ENCODE results near the gene BPI. TPM values are rescaled to one million over a fixed set of nuclear protein-coding genes. Genes with fewer than 3 reads are reported as not detected.

BPI gene
- total and polyA plus RNA-seq, 2 experiments from 2014 or later = 0.10 TPM; not detected in 1

- WGBS, 2 experiments (ENCODE audit: low coverage in 1 of 2, low lambda C conversion rate in 2 of 2, missing lambda C conversion rate in 2 of 2) = 87 to 95% methylated on average over 6 of the region's 6 CpGs
Observed at GRCh38 chr20:38299963-38300362, 4.0 kb upstream of the BPI start.

GRCh38 chr20:38300438-38300837 is 3.5 kb upstream of the BPI start:
- whole genome bisulfite sequencing, 2 experiments (ENCODE audit: low coverage in 1 of 2, low lambda C conversion rate in 2 of 2, missing lambda C conversion rate in 2 of 2) = 96 to 97% methylated on average over 4 of the region's 4 CpGs
- no peaks in the 10 kb centered on the region for H4K20me1 ChIP-seq (ENCODE audit: insufficient read depth)
- no peak overlapping the region for H3K9ac ChIP-seq
- in situ Hi-C loops (cut with MboI) = no loop called here
- H3K4me2 ChIP-seq (ENCODE audit: unreplicated experiment) = no peak overlapping the region
- H2AFZ ChIP-seq = no peak overlapping the region
- no peak for DNase-seq
- H3K27me3 ChIP-seq (replicated peaks; ENCODE audit: insufficient read depth) = no peaks in the 10 kb centered on the region
- no peaks in the 10 kb centered on the region for H3K9me3 ChIP-seq (ENCODE audit: low read depth)
- no peak overlapping the region for H3K4me3 ChIP-seq
- no peaks in the 10 kb centered on the region for H3K9me2 ChIP-seq (ENCODE audit: insufficient read depth)
- no peak for TF ChIP-seq EZH2 (IDR thresholded peaks at IDR 0.05; ENCODE audit: insufficient read depth, poor library complexity, severe bottlenecking)
- no peak overlapping the region for H3K27ac ChIP-seq
- H3K36me3 ChIP-seq (ENCODE audit: low read depth) = no peaks in the 10 kb centered on the region
- no peaks in the 10 kb centered on the region for H3F3A ChIP-seq (ENCODE audit: insufficient read depth)
- no peaks in the 10 kb centered on the region for H3K79me2 ChIP-seq (ENCODE audit: insufficient read depth)
- peaks cover 9% of the 10 kb centered on the region for H3K4me1 ChIP-seq (ENCODE audit: insufficient read depth)

More at GRCh38 chr20:38299963-38300362, 4.0 kb upstream of the BPI start:
- Histone ChIP-seq H3K4me3 (no peak overlapping the region), H2AFZ (no peak overlapping the region), H3K36me3 (ENCODE audit: low read depth) (no peaks in the 10 kb centered on the region), H3K27ac (no peak overlapping the region), H3F3A (ENCODE audit: insufficient read depth) (no peaks in the 10 kb centered on the region), H3K27me3 (replicated peaks; ENCODE audit: insufficient read depth) (no peaks in the 10 kb centered on the region), H3K79me2 (ENCODE audit: insufficient read depth) (no peaks in the 10 kb centered on the region), H3K9me2 (ENCODE audit: insufficient read depth) (no peaks in the 10 kb centered on the region), H3K4me2 (ENCODE audit: unreplicated experiment) (no peak overlapping the region), H3K9ac (no peak overlapping the region), H4K20me1 (ENCODE audit: insufficient read depth) (no peaks in the 10 kb centered on the region), H3K9me3 (ENCODE audit: low read depth) (no peaks in the 10 kb centered on the region), H3K4me1 (ENCODE audit: insufficient read depth) (peaks cover 9% of the 10 kb centered on the region)
- no peak for DNase-seq
- in situ Hi-C loops (cut with MboI) = no loop called here
- TF ChIP-seq EZH2 (IDR thresholded peaks at IDR 0.05; ENCODE audit: insufficient read depth, poor library complexity, severe bottlenecking) = no peak
- TF ChIP-seq EZH2phosphoT487 (IDR thresholded peaks at IDR 0.05; ENCODE audit: insufficient read depth, low read depth) = no peak

GRCh38 chr20:38301309-38301708 is 2.6 kb upstream of the BPI start:
- no peaks in the 10 kb centered on the region for H3K9me2 ChIP-seq (ENCODE audit: insufficient read depth)
- no peaks in the 10 kb centered on the region for H4K20me1 ChIP-seq (ENCODE audit: insufficient read depth)
- in situ Hi-C loops (cut with MboI) = no loop called here
- 86 to 89% methylated on average over 3 of the region's 3 CpGs for whole genome bisulfite sequencing, 2 experiments (ENCODE audit: low coverage in 1 of 2, low lambda C conversion rate in 2 of 2, missing lambda C conversion rate in 2 of 2)
- no peak overlapping the region for H3K27ac ChIP-seq
- H2AFZ ChIP-seq = no peak overlapping the region
- H3K79me2 ChIP-seq (ENCODE audit: insufficient read depth) = no peaks in the 10 kb centered on the region
- no peak overlapping the region for H3K9ac ChIP-seq
- DNase-seq = no peak
- no peaks in the 10 kb centered on the region for H3F3A ChIP-seq (ENCODE audit: insufficient read depth)
- peaks cover 9% of the 10 kb centered on the region for H3K4me1 ChIP-seq (ENCODE audit: insufficient read depth)
- H3K27me3 ChIP-seq (replicated peaks; ENCODE audit: insufficient read depth) = no peaks in the 10 kb centered on the region
- H3K9me3 ChIP-seq (ENCODE audit: low read depth) = no peaks in the 10 kb centered on the region
- H3K36me3 ChIP-seq (ENCODE audit: low read depth) = no peaks in the 10 kb centered on the region
- no peak overlapping the region for H3K4me3 ChIP-seq
- no peak for TF ChIP-seq EZH2 (IDR thresholded peaks at IDR 0.05; ENCODE audit: insufficient read depth, poor library complexity, severe bottlenecking)
- no peak for TF ChIP-seq EZH2phosphoT487 (IDR thresholded peaks at IDR 0.05; ENCODE audit: insufficient read depth, low read depth)
- no peak overlapping the region for H3K4me2 ChIP-seq (ENCODE audit: unreplicated experiment)

- no peaks in the 10 kb centered on the region for H3K36me3 ChIP-seq (ENCODE audit: low read depth)
- WGBS, 2 experiments (ENCODE audit: low coverage in 1 of 2, low lambda C conversion rate in 2 of 2, missing lambda C conversion rate in 2 of 2) = 40 to 42% methylated on average over 11 of the region's 11 CpGs
- no peak for DNase-seq
- H3K4me1 ChIP-seq (ENCODE audit: insufficient read depth) = peaks cover 15% of the 10 kb centered on the region
- no peaks in the 10 kb centered on the region for H4K20me1 ChIP-seq (ENCODE audit: insufficient read depth)
- no peaks in the 10 kb centered on the region for H3K79me2 ChIP-seq (ENCODE audit: insufficient read depth)
- TF ChIP-seq EZH2 (IDR thresholded peaks at IDR 0.05; ENCODE audit: insufficient read depth, poor library complexity, severe bottlenecking) (no peak), EZH2phosphoT487 (IDR thresholded peaks at IDR 0.05; ENCODE audit: insufficient read depth, low read depth) (no peak)
- H2AFZ ChIP-seq = no peak overlapping the region
- H3K27ac ChIP-seq = no peak overlapping the region
- H3K9me3 ChIP-seq (ENCODE audit: low read depth) = no peaks in the 10 kb centered on the region
- H3K4me2 ChIP-seq (ENCODE audit: unreplicated experiment) = no peak overlapping the region
- H3K27me3 ChIP-seq (replicated peaks; ENCODE audit: insufficient read depth) = no peaks in the 10 kb centered on the region
- H3K9ac ChIP-seq = no peak overlapping the region
- no peaks in the 10 kb centered on the region for H3F3A ChIP-seq (ENCODE audit: insufficient read depth)
- H3K4me3 ChIP-seq = no peak overlapping the region
- H3K9me2 ChIP-seq (ENCODE audit: insufficient read depth) = no peaks in the 10 kb centered on the region
- in situ Hi-C loops (cut with MboI) = no loop called here
Observed at GRCh38 chr20:38302786-38303185, 1.2 kb upstream of the BPI start.

All from GM23248 (cell line).